ENCODE data around the gene ERFL. TPM values are rescaled to one million over a fixed set of nuclear protein-coding genes. Genes with fewer than 3 reads are reported as not detected.

ERFL gene
- polyA plus RNA-seq, 1 of the 3 experiments (the other 2 are of a cell fraction): 0.07 TPM

DNA sequence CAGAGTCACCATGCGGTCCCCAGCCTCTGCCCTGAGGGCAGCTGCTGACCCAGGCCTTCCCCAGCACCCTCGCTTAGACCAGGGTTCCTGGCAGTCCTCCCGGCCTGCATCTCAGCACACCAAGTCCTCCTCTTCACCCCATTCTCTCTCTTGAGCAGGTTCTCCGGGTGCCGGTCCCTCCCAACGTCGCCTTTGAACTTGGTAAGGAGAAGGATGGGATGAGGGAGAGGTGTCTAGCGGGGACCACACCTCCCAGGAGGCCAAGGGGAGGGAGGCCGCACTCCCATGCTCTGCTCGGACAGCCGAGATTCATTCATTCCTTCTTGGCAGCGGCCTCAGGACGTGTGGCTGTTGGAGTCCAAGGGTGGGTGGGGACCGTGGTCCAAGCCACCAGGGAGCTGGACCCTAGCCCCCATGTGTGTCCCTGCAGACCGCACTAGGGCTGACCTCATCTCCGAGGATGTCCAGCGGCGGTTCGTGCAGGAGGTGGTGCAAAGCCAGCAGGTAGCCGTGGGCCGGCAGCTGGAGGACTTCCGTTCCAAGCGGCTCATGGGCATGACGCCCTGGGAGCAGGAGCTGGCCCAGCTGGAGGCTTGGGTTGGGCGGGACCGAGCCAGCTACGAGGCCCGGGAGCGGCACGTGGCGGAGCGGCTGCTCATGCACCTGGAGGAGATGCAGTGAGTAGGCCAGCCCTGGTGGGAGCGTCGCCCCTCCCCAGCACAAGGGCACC is 35.9 kb downstream of the ERFL start:
- no peak for TF ChIP-seq NRF1 (IDR thresholded peaks at IDR 0.05; ENCODE audit: low read depth, low read length)
- no peak for TF ChIP-seq SIN3A (IDR thresholded peaks at IDR 0.05; ENCODE audit: borderline replicate concordance, low read depth, low read length)
- no peak for TF ChIP-seq FOXJ3 (CRISPR knock-in tag; IDR thresholded peaks at IDR 0.05)
- no peak for TF ChIP-seq ELF1 (IDR thresholded peaks at IDR 0.05)
- TF ChIP-seq, protein P1, sequence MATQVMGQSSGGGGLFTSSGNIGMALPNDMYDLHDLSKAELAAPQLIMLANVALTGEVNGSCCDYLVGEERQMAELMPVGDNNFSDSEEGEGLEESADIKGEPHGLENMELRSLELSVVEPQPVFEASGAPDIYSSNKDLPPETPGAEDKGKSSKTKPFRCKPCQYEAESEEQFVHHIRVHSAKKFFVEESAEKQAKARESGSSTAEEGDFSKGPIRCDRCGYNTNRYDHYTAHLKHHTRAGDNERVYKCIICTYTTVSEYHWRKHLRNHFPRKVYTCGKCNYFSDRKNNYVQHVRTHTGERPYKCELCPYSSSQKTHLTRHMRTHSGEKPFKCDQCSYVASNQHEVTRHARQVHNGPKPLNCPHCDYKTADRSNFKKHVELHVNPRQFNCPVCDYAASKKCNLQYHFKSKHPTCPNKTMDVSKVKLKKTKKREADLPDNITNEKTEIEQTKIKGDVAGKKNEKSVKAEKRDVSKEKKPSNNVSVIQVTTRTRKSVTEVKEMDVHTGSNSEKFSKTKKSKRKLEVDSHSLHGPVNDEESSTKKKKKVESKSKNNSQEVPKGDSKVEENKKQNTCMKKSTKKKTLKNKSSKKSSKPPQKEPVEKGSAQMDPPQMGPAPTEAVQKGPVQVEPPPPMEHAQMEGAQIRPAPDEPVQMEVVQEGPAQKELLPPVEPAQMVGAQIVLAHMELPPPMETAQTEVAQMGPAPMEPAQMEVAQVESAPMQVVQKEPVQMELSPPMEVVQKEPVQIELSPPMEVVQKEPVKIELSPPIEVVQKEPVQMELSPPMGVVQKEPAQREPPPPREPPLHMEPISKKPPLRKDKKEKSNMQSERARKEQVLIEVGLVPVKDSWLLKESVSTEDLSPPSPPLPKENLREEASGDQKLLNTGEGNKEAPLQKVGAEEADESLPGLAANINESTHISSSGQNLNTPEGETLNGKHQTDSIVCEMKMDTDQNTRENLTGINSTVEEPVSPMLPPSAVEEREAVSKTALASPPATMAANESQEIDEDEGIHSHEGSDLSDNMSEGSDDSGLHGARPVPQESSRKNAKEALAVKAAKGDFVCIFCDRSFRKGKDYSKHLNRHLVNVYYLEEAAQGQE (IDR thresholded peaks at IDR 0.05; ENCODE audit: low read depth, low read length): no peak
- TF ChIP-seq, protein P2, sequence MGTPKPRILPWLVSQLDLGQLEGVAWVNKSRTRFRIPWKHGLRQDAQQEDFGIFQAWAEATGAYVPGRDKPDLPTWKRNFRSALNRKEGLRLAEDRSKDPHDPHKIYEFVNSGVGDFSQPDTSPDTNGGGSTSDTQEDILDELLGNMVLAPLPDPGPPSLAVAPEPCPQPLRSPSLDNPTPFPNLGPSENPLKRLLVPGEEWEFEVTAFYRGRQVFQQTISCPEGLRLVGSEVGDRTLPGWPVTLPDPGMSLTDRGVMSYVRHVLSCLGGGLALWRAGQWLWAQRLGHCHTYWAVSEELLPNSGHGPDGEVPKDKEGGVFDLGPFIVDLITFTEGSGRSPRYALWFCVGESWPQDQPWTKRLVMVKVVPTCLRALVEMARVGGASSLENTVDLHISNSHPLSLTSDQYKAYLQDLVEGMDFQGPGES (IDR thresholded peaks at IDR 0.05; ENCODE audit: low read depth, low read length): no peak
- TF ChIP-seq, protein P3, sequence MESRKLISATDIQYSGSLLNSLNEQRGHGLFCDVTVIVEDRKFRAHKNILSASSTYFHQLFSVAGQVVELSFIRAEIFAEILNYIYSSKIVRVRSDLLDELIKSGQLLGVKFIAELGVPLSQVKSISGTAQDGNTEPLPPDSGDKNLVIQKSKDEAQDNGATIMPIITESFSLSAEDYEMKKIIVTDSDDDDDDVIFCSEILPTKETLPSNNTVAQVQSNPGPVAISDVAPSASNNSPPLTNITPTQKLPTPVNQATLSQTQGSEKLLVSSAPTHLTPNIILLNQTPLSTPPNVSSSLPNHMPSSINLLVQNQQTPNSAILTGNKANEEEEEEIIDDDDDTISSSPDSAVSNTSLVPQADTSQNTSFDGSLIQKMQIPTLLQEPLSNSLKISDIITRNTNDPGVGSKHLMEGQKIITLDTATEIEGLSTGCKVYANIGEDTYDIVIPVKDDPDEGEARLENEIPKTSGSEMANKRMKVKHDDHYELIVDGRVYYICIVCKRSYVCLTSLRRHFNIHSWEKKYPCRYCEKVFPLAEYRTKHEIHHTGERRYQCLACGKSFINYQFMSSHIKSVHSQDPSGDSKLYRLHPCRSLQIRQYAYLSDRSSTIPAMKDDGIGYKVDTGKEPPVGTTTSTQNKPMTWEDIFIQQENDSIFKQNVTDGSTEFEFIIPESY (IDR thresholded peaks at IDR 0.05; ENCODE audit: borderline replicate concordance, low read depth): no peak
- no peak for TF ChIP-seq FOSL2 (IDR thresholded peaks at IDR 0.05; ENCODE audit: borderline replicate concordance, low read depth)
- TF ChIP-seq, protein P4, sequence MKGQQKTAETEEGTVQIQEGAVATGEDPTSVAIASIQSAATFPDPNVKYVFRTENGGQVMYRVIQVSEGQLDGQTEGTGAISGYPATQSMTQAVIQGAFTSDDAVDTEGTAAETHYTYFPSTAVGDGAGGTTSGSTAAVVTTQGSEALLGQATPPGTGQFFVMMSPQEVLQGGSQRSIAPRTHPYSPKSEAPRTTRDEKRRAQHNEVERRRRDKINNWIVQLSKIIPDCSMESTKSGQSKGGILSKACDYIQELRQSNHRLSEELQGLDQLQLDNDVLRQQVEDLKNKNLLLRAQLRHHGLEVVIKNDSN (IDR thresholded peaks at IDR 0.05; ENCODE audit: borderline replicate concordance, low read depth): no peak
- TF ChIP-seq JUND (IDR thresholded peaks at IDR 0.05): no peak
- no peak for TF ChIP-seq RAD21 (IDR thresholded peaks at IDR 0.05; ENCODE audit: low read length)
- no peak for TF ChIP-seq EZH2phosphoT487 (IDR thresholded peaks at IDR 0.05; ENCODE audit: borderline replicate concordance, low read depth)
- no peak for TF ChIP-seq RCOR1 (IDR thresholded peaks at IDR 0.05; ENCODE audit: low read length)
- TF ChIP-seq RFX5 (IDR thresholded peaks at IDR 0.05; ENCODE audit: low read length): no peak
- no peak for TF ChIP-seq GATA2 (CRISPR knock-in tag; IDR thresholded peaks at IDR 0.05)
- TF ChIP-seq, protein P5, sequence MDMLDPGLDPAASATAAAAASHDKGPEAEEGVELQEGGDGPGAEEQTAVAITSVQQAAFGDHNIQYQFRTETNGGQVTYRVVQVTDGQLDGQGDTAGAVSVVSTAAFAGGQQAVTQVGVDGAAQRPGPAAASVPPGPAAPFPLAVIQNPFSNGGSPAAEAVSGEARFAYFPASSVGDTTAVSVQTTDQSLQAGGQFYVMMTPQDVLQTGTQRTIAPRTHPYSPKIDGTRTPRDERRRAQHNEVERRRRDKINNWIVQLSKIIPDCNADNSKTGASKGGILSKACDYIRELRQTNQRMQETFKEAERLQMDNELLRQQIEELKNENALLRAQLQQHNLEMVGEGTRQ (IDR thresholded peaks at IDR 0.05; ENCODE audit: borderline replicate concordance, low read depth, low read length): no peak
- no peak for TF ChIP-seq TCF12 (IDR thresholded peaks at IDR 0.05)
- no peak for TF ChIP-seq TAF1 (IDR thresholded peaks at IDR 0.05; ENCODE audit: borderline replicate concordance, low read depth, low read length)
- DNase-seq: no peak
- Histone ChIP-seq H3K9me2 (no peaks in the 10 kb centered on the region), H3K79me2 (ENCODE audit: insufficient read depth) (peaks cover 9% of the 10 kb centered on the region; the same call in 1 of the 2 replicates), H3K4me3 (ENCODE audit: low read depth in 2 of 2, low read length in 1 of 2) (no peak overlapping the region), H3K9me3 (no peaks in the 10 kb centered on the region), H3K27me3 (ENCODE audit: insufficient read depth) (no peaks in the 10 kb centered on the region), H3K27ac (ENCODE audit: low read depth in 2 of 2, low read length in 1 of 2) (no peak overlapping the region), H3K4me1 (ENCODE audit: control insufficient read depth in 1 of 2, insufficient read depth in 2 of 2, low read depth in 1 of 2, low read length in 1 of 2) (peaks cover 0 to under 1% of the 10 kb centered on the region in 2 experiments; a peak in 1 of 4 replicates), H3F3A (replicated peaks; ENCODE audit: insufficient read depth) (no peaks in the 10 kb centered on the region), H2AFZ (ENCODE audit: low read depth) (no peak overlapping the region), H4K20me1 (ENCODE audit: insufficient read depth) (peaks cover 17% of the 10 kb centered on the region), H3K36me3 (replicated peaks in 1 of 2; ENCODE audit: control insufficient read depth in 1 of 2, insufficient read depth in 2 of 2, low read length in 1 of 2) (peaks cover 17 to 34% of the 10 kb centered on the region in 2 experiments), H3K9ac (no peak overlapping the region), H3K4me2 (no peak overlapping the region)
- ChIA-PET CTCF (interaction anchor here (0.5 to 1.2 kb wide), 2 partner anchors 10 to 42 kb away, joined by 3 to 5 read pairs; no protein-coding TSS in a partner anchor), POLR2A (interaction anchor here (1.6 kb wide), 1 partner anchor 20 kb away, joined by 3 read pairs; no protein-coding TSS in a partner anchor)
- WGBS (ENCODE audit: low lambda C conversion rate): 95% methylated on average over 33 of the region's 34 CpGs
